H9 (cell line): Measurements from ENCODE around the gene TTC29. TPM values are rescaled to one million over a fixed set of nuclear protein-coding genes. Genes with fewer than 3 reads are reported as not detected.

Experiments used
- DNase-seq: peaks from one replicate; pipeline ENCODE4 v3.0.0-alpha.2; 2017
- H2AFZ ChIP-seq: one replicate; pipeline ENCODE4 v1.6.1; 2013; ENCODE audit warnings: mild to moderate bottlenecking, low read length, control low read depth, moderate library complexity
- H2AK5ac ChIP-seq: 2 replicates; pipeline ENCODE4 v1.6.1; 2013; ENCODE audit warnings: low read length, control low read depth, mixed read lengths; ENCODE audit not compliant: insufficient read length
- H2BK120ac ChIP-seq: one replicate; pipeline ENCODE4 v1.6.1; 2013; ENCODE audit warnings: low read depth, mild to moderate bottlenecking, low read length, control low read depth, inconsistent platforms; ENCODE audit not compliant: poor library complexity, severe bottlenecking
- H2BK12ac ChIP-seq: 2 replicates; pipeline ENCODE4 v1.6.1; 2013; ENCODE audit warnings: low read length, control low read depth, mixed read lengths, low read depth; ENCODE audit not compliant: insufficient read length
- H2BK15ac ChIP-seq: 2 replicates; pipeline ENCODE4 v1.6.1; 2013; ENCODE audit warnings: low read depth, low read length, control low read depth
- H2BK20ac ChIP-seq: one replicate; pipeline ENCODE4 v1.6.1; 2013; ENCODE audit warnings: low read depth, mild to moderate bottlenecking, low read length, control low read depth, inconsistent platforms; ENCODE audit not compliant: poor library complexity, severe bottlenecking
- H2BK5ac ChIP-seq: 2 replicates; pipeline ENCODE4 v1.6.1; 2013; ENCODE audit warnings: low read length, control low read depth, mixed read lengths; ENCODE audit not compliant: insufficient read length
- H3K14ac ChIP-seq: 2 replicates; pipeline ENCODE4 v1.6.1; 2013; ENCODE audit warnings: low read length, control low read depth; ENCODE audit not compliant: insufficient read depth
- H3K18ac ChIP-seq: 2 replicates; pipeline ENCODE4 v1.6.1; 2013; ENCODE audit warnings: low read depth, mild to moderate bottlenecking, mixed read lengths, low read length, control low read depth; ENCODE audit not compliant: insufficient read length
- H3K23ac ChIP-seq: 2 replicates; pipeline ENCODE4 v1.6.1; 2013; ENCODE audit warnings: low read length, control low read depth, mixed read lengths, low read depth; ENCODE audit not compliant: insufficient read length
- H3K23me2 ChIP-seq: 2 replicates; pipeline ENCODE4 v1.6.1; 2013; ENCODE audit warnings: low read depth, mild to moderate bottlenecking, mixed read lengths, low read length, control low read depth; ENCODE audit not compliant: insufficient read length, poor library complexity, severe bottlenecking
- H3K27ac ChIP-seq: 2 replicates; pipeline ENCODE4 v1.5.1; 2013; ENCODE audit warnings: low read length, control low read depth, mixed read lengths, low read depth; ENCODE audit not compliant: insufficient read length
- H3K27me3 ChIP-seq: 2 replicates; pipeline ENCODE4 v1.6.1; 2013; ENCODE audit warnings: low read length, control low read depth, inconsistent platforms; ENCODE audit not compliant: insufficient read depth
- H3K4ac ChIP-seq: 2 replicates; pipeline ENCODE4 v1.6.1; 2013; ENCODE audit warnings: low read depth, mild to moderate bottlenecking, control low read depth, inconsistent platforms, low read length, moderate library complexity
- H3K4me1 ChIP-seq: 2 replicates; pipeline ENCODE4 v1.6.1; 2013; ENCODE audit warnings: low read length, control low read depth, inconsistent platforms; ENCODE audit not compliant: insufficient read depth
- H3K4me2 ChIP-seq: 2 replicates; pipeline ENCODE4 v1.6.1; 2013; ENCODE audit warnings: low read length, control low read depth, mixed read lengths; ENCODE audit not compliant: insufficient read length, insufficient read depth
- H3K56ac ChIP-seq: 2 replicates; pipeline ENCODE4 v1.6.1; 2013; ENCODE audit warnings: low read depth, mild to moderate bottlenecking, mixed read lengths, low read length, control low read depth; ENCODE audit not compliant: insufficient read length
- H3K79me1 ChIP-seq: 2 replicates; pipeline ENCODE4 v1.6.1; 2013; ENCODE audit warnings: low read depth, mild to moderate bottlenecking, moderate library complexity, low read length, control low read depth, inconsistent platforms; ENCODE audit not compliant: insufficient read depth, poor library complexity, severe bottlenecking
- H3K79me2 ChIP-seq: 2 replicates; pipeline ENCODE4 v1.6.1; 2013; ENCODE audit warnings: low read length, control low read depth, inconsistent platforms; ENCODE audit not compliant: insufficient read depth
- H3K9ac ChIP-seq: 2 replicates; pipeline ENCODE4 v1.6.1; 2013; ENCODE audit warnings: low read length, control low read depth, mixed read lengths; ENCODE audit not compliant: insufficient read length; ENCODE audit errors: extremely low read depth
- H3K9me3 ChIP-seq: one replicate; pipeline ENCODE4 v1.6.1; 2013; ENCODE audit warnings: low read depth, low read length, inconsistent platforms; ENCODE audit not compliant: control insufficient read depth
- H3T11ph ChIP-seq: one replicate; pipeline ENCODE4 v1.6.1; 2013; ENCODE audit warnings: mild to moderate bottlenecking, low read length, control low read depth, inconsistent platforms
- H4K20me1 ChIP-seq: one replicate; pipeline ENCODE4 v1.6.1; 2013; ENCODE audit not compliant: control insufficient read depth, insufficient read length, insufficient read depth
- H4K5ac ChIP-seq: 2 replicates; pipeline ENCODE4 v1.6.1; 2013; ENCODE audit warnings: low read depth, mild to moderate bottlenecking, mixed read lengths, low read length, control low read depth; ENCODE audit not compliant: insufficient read length
- H4K8ac ChIP-seq: replicated peaks from 2 replicates; pipeline ENCODE4 v1.6.1; 2013; ENCODE audit warnings: low read length, control low read depth, mixed read lengths, low read depth; ENCODE audit not compliant: insufficient read length
- H4K91ac ChIP-seq: 2 replicates; pipeline ENCODE4 v1.6.1; 2013; ENCODE audit warnings: low read depth, mild to moderate bottlenecking, moderate library complexity, mixed read lengths, low read length, control low read depth; ENCODE audit not compliant: insufficient read length
- H3K27ac Mint-ChIP-seq, 3 experiments: 2 replicates in 2 of 3; 3 replicates in 1 of 3; pipeline ENCODE4 v1.8.0; 2020 to 2021; ENCODE audit warnings: mixed read lengths in 3 of 3, mild to moderate bottlenecking in 1 of 3, moderate library complexity in 1 of 3
- H3K27me3 Mint-ChIP-seq: 2 replicates; pipeline ENCODE4 v1.8.0; 2021; ENCODE audit warnings: low read depth, mild to moderate bottlenecking, moderate library complexity, mixed read lengths
- H3K36me3 Mint-ChIP-seq, 3 experiments: 2 replicates in 2 of 3; 3 replicates in 1 of 3; pipeline ENCODE4 v1.8.0; 2020 to 2021; ENCODE audit warnings: low read depth in 3 of 3, mixed read lengths in 3 of 3; ENCODE audit not compliant: insufficient read depth in 1 of 3
- H3K4me1 Mint-ChIP-seq, 2 experiments: 2 replicates each; pipeline ENCODE4 v1.8.0; 2020; ENCODE audit warnings: mixed read lengths in 2 of 2
- H3K4me3 Mint-ChIP-seq, 2 experiments: 2 replicates in 1 of 2; 3 replicates in 1 of 2; pipeline ENCODE4 v1.8.0; 2020 to 2021; ENCODE audit warnings: mild to moderate bottlenecking in 2 of 2, mixed read lengths in 2 of 2, moderate library complexity in 1 of 2
- H3K9me3 Mint-ChIP-seq, 2 experiments: 2 replicates in 1 of 2; 3 replicates in 1 of 2; pipeline ENCODE4 v1.8.0; 2020; ENCODE audit warnings: mild to moderate bottlenecking in 2 of 2, mixed read lengths in 2 of 2, moderate library complexity in 1 of 2
- CTCF ChIP-seq: fragments of 200-600 bp; sonication (generic); conservative IDR thresholded peaks from 3 replicates; pipeline ENCODE4 v1.8.0; 2021; ENCODE audit warnings: antibody characterized with exemption, mild to moderate bottlenecking
- WGBS: extraction: QIAGEN DNeasy Blood & Tissue Kit; methylation state at CpG from one replicate; pipeline ENCODE4 v1.1.7; 2013; ENCODE audit warnings: missing lambda C conversion rate, low lambda C conversion rate, mixed read lengths; ENCODE audit not compliant: insufficient read length; ENCODE audit errors: extremely low coverage; 5-methylcytosine and 5-hydroxymethylcytosine counted together
- total RNA-seq: library from RNA; stranded (reverse); gene quantifications from 2 replicates; pipeline ENCODE4 v1.2.1, GENCODE V29; 2021

TTC29 gene
- total RNA-seq, 1 experiment from 2014 or later = not detected

DNA sequence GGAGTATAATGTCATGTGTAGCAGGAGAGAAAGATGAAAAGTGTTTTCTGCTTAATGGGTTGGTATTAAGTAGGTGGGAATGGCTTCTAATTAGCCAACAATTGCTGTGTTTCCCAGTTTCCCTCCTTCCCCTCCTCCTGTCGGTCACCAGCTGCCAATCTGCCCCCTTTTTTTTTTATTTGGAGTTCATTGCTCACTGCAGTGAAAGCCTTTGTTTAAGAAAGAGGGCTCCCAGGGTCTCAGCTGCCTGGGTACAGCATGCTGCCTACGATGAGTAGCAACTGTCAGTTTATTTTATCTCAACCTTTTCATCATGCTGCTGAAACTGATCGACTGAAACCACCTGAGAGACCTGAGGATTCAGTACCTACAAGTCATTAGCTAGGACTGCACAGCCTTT, 157.9 kb downstream of the TTC29 start:
- Mint-ChIP-seq H3K9me3 (no peaks in the 10 kb centered on the region), H3K27me3 (peaks cover 3% of the 10 kb centered on the region; the same call in 1 of the 2 replicates), H3K27ac (no peak overlapping the region), H3K4me1 (peaks cover 0 to 7% of the 10 kb centered on the region in 2 experiments; a peak in 1 of 4 replicates), H3K36me3 (no peaks in the 10 kb centered on the region), H3K4me3 (no peak overlapping the region)
- Histone ChIP-seq H3K79me2 (no peaks in the 10 kb centered on the region), H3T11ph (no peak overlapping the region), H2BK15ac (no peak overlapping the region), H2BK20ac (no peak overlapping the region), H3K27me3 (no peaks in the 10 kb centered on the region), H2AK5ac (no peak overlapping the region), H3K56ac (no peak overlapping the region), H3K14ac (no peak overlapping the region), H2BK12ac (no peak overlapping the region), H3K4me1 (no peaks in the 10 kb centered on the region), H2BK120ac (no peak overlapping the region), H3K79me1 (no peaks in the 10 kb centered on the region), H3K9ac (no peak overlapping the region), H3K23ac (no peak overlapping the region), H4K91ac (no peak overlapping the region), H2BK5ac (no peak overlapping the region), H3K4me2 (no peak overlapping the region), H3K18ac (no peak overlapping the region), H3K23me2 (no peaks in the 10 kb centered on the region), H3K27ac (no peak overlapping the region), H4K20me1 (no peaks in the 10 kb centered on the region), H4K8ac (no peak overlapping the region), H2AFZ (no peak overlapping the region), H3K4ac (no peak overlapping the region), H4K5ac (no peak overlapping the region), H3K9me3 (no peaks in the 10 kb centered on the region)
- DNase-seq = no peak
- no CpG with 5 or more reads among the region's 3 CpGs for WGBS
- TF ChIP-seq CTCF = no peak
